ENCODE measurements around the gene RTL10. TPM values are rescaled to one million over a fixed set of nuclear protein-coding genes. Genes with fewer than 3 reads are reported as not detected.

Gene RTL10
- total RNA-seq, 1 donor from 2014 or later: 20.3 TPM

GRCh38 chr22:19882446-19883381 is 28.0 kb upstream of the RTL10 start:
- Mint-ChIP-seq H3K27me3 (ENCODE audit: unreplicated experiment) (peaks cover 25% of the 10 kb centered on the region), H3K27ac (ENCODE audit: unreplicated experiment) (peak overlapping the region; percentile 24), H3K9me3 (ENCODE audit: unreplicated experiment) (no peaks in the 10 kb centered on the region), H3K4me3 (ENCODE audit: unreplicated experiment) (no peak overlapping the region), H3K4me1 (ENCODE audit: unreplicated experiment) (peaks cover 17% of the 10 kb centered on the region), H3K36me3 (ENCODE audit: low read depth, unreplicated experiment) (no peaks in the 10 kb centered on the region)
- no peak for DNase-seq (ENCODE audit: low spot score)
- no peak for TF ChIP-seq CTCF (IDR thresholded peaks at IDR 0.05; ENCODE audit: unreplicated experiment)

GRCh38 chr22:19880786-19881569 is 26.3 kb upstream of the RTL10 start:
- Mint-ChIP-seq H3K4me3 (ENCODE audit: unreplicated experiment) (peak overlapping the region; percentile 78), H3K27me3 (ENCODE audit: unreplicated experiment) (peaks cover 18% of the 10 kb centered on the region), H3K9me3 (ENCODE audit: unreplicated experiment) (no peaks in the 10 kb centered on the region), H3K36me3 (ENCODE audit: low read depth, unreplicated experiment) (no peaks in the 10 kb centered on the region), H3K4me1 (ENCODE audit: unreplicated experiment) (peaks cover 13% of the 10 kb centered on the region), H3K27ac (ENCODE audit: unreplicated experiment) (peak overlapping the region; percentile 95)
- no peak for TF ChIP-seq CTCF (IDR thresholded peaks at IDR 0.05; ENCODE audit: unreplicated experiment)
- peak; percentile 77 for DNase-seq (ENCODE audit: low spot score)

GRCh38 chr22:19879992-19880785 is 25.5 kb upstream of the RTL10 start:
- H3K9me3 Mint-ChIP-seq (ENCODE audit: unreplicated experiment): no peaks in the 10 kb centered on the region
- no peak for TF ChIP-seq CTCF (IDR thresholded peaks at IDR 0.05; ENCODE audit: unreplicated experiment)
- H3K36me3 Mint-ChIP-seq (ENCODE audit: low read depth, unreplicated experiment): no peaks in the 10 kb centered on the region
- no peak for DNase-seq (ENCODE audit: low spot score)
- H3K27ac Mint-ChIP-seq (ENCODE audit: unreplicated experiment): peak overlapping the region; percentile 75
- peaks cover 16% of the 10 kb centered on the region for H3K27me3 Mint-ChIP-seq (ENCODE audit: unreplicated experiment)
- no peak overlapping the region for H3K4me3 Mint-ChIP-seq (ENCODE audit: unreplicated experiment)
- peaks cover 13% of the 10 kb centered on the region for H3K4me1 Mint-ChIP-seq (ENCODE audit: unreplicated experiment)

- Mint-ChIP-seq H3K4me1 (ENCODE audit: unreplicated experiment) (peaks cover 13% of the 10 kb centered on the region), H3K36me3 (ENCODE audit: low read depth, unreplicated experiment) (no peaks in the 10 kb centered on the region), H3K27me3 (ENCODE audit: unreplicated experiment) (peaks cover 16% of the 10 kb centered on the region), H3K27ac (ENCODE audit: unreplicated experiment) (no peak overlapping the region), H3K4me3 (ENCODE audit: unreplicated experiment) (no peak overlapping the region), H3K9me3 (ENCODE audit: unreplicated experiment) (no peaks in the 10 kb centered on the region)
- no peak for DNase-seq (ENCODE audit: low spot score)
- no peak for TF ChIP-seq CTCF (IDR thresholded peaks at IDR 0.05; ENCODE audit: unreplicated experiment)
These were observed 24.9 kb upstream of the RTL10 start for GRCh38 chr22:19879643-19879991.

Data from endothelial cell (in vitro differentiated cells).